HG03565 (cell line): ENCODE measurements around the gene ANKRD6.

ENCODE experiments used
- ATAC-seq: cut with Tn5 transposase; IDR thresholded peaks from one replicate; pipeline ENCODE4 v1.9.1; 2021; ENCODE audit warnings: mild to moderate bottlenecking, moderate library complexity; ENCODE audit not compliant: unreplicated experiment

Gene ANKRD6

DNA sequence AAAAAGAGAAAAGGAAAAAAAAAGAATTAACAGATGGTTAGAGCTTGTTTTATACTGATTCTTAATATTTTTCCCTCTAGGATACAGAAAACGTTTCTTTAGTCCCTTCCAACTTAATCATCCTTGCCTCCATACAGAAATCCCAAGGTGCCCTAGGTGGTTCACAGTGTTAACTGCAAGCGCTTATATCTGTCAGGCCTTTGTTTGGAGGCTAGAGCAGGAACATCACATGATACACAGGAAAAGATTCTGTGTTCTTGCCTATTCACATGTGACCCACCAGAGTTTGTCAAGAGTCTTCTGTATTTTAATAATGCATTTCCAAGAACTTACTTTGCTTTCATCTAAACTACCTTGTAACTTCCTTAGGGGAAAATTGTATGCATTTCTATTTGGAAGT lies 31.3 kb downstream of the ANKRD6 start:
- no peak for ATAC-seq

- ATAC-seq, result no peak
These were observed 34.5 kb downstream of the ANKRD6 start for GRCh38 chr6:89467437-89467836.

DNA sequence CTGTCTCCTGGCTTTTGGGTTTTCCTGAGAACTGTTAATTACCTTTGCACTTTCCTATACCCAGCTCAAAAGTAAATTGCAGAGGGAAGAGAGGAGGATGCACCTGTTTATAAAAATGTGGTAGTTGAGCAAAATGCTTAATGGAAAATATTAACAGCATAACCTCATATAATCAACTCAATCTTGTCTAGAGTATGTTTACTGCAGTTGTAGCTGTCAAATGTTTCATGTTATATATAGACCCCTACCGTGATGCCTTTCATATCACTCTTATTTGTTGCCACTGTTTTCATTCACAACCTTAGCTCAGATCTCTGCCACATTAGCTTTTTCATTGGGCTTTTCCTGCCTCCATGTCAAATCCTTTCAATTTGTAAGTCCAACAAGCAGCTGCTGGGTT lies 36.0 kb downstream of the ANKRD6 start:
- ATAC-seq, result no peak

- ATAC-seq, result no peak
These were observed 38.4 kb downstream of the ANKRD6 start for GRCh38 chr6:89471287-89471867.

DNA sequence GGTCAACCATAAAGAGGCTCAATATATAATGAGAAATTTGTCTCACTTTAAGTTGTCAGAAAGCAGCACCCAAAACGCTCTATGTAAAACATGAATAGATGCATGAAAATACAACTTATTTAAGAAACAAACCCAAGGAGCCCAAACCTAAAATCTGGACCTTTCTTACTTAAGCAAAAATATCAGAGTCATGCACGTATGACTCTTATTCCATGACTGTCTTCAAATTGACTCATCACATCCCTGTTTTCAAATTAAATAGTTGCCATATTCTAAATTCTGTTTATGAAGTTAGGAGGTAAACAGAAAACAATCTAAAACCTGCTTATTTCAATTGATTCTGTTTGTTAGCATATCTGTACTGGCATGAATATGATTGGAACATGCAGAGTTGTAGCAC lies 42.1 kb downstream of the ANKRD6 start:
- ATAC-seq, result no peak

- peak; percentile 64 for ATAC-seq
These were observed 42.7 kb downstream of the ANKRD6 start for GRCh38 chr6:89475634-89476033.

- ATAC-seq, result no peak
These were observed 46.9 kb downstream of the ANKRD6 start for GRCh38 chr6:89479897-89480296.

DNA sequence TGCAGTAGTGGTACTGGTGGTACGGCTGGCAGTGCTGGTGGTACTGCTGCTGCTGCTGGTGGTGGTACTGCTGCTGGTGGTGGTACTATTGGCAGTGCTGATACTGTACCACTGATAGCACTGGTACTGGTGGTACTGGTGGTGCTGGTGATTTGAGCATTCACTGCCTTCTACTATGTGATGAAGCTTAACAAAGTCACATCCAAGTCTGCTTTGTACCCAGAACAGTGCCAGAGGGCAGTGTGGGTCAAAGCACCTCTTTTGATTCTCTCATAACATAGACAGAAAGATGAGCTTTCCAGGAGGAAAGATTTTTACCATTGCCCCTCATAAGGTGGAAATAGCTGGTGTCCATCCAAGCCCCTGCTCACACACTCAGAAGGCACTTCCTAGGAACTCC lies 48.7 kb downstream of the ANKRD6 start:
- ATAC-seq, result no peak

DNA sequence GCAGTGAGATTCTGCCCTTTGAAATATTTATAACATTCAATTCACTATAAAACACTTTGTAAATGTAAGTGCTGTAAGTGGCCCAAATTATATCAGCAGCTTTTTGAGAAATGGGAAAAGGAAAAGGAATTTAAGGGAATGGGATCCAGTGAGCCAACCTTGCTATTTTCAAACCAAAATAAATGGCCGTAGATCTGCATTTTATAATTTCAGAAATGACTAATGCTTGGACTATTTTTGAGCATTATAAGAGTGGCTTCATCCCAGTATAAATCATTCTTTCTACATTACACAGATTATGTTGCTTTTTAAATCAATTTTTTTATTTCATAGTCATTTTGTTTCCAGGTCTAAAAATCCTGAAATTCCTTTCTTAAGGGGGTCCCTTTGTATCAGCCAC lies 49.2 kb downstream of the ANKRD6 start:
- no peak for ATAC-seq

- ATAC-seq, result no peak
These were observed 50.3 kb downstream of the ANKRD6 start for GRCh38 chr6:89483111-89483720.

DNA sequence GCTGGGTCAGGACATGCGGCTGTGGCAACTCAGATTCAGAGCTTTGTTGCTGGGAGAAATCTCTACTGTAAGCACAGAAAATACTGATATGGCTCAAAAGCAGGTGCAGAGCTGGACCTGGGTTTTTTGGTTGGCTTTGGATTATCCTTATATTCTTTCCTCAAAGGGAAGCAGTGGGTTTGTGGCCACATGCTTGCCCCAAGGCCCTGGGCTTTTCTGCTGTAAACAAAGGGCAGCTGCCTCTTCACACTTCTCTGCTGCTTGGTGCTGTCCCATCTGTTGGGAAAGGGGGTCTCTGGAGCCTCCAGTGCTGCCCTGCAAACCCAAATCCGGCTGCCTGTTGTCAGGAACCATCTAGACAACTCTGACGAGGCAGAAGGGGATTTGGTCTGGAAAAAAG lies 52.4 kb downstream of the ANKRD6 start:
- ATAC-seq, result no peak

GRCh38 chr6:89487864-89488263 lies 54.9 kb downstream of the ANKRD6 start:
- no peak for ATAC-seq

DNA sequence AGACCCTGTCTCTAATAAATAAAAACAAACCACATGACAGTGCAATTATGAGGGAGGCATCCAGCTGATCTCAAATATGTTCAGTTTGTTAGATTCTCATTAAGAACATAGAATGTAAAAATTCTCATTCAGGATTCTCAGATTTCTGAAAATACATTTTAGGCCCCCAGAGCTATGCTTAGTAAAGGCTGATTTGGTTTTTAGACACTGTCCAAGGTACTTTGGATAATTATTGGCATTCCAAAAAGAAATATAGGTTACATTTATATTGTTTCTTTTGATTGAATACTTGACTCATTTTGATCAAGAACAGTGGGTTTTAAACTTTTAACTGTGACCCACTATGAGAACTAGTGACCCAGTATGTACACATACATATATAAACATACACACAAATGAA lies 55.5 kb downstream of the ANKRD6 start:
- ATAC-seq, result no peak

- no peak for ATAC-seq
These were observed 56.1 kb downstream of the ANKRD6 start for GRCh38 chr6:89489078-89489477.

DNA sequence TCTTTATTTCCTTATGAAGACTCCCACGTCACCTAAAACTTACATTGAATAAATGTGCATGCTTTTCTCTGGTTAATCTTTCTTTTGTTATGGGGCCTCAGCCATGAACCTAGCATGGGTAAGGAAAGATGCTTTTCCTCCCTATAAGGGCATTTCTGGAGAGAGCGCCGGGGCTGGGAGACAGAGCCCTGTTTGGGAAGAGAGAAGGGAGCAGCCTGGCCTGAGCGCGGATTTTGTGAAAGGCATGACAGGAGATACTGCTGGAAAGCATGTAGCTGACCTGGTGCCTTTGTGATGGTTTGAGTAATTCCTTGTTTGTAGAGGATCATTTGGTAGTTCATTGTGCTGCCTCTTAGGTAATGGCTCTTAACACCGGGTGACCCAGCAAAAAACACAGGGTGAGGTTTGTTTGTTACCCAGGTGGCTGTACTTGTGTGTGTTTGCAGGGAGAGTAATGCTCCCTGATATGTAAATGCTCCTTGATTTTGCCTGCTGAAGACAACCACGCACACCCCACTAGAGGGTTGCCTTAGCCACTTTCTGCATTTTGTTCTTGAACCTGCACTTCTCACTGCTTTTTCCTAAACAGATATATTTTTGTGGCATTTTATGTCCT lies 59.2 kb downstream of the ANKRD6 start:
- ATAC-seq, result no peak

DNA sequence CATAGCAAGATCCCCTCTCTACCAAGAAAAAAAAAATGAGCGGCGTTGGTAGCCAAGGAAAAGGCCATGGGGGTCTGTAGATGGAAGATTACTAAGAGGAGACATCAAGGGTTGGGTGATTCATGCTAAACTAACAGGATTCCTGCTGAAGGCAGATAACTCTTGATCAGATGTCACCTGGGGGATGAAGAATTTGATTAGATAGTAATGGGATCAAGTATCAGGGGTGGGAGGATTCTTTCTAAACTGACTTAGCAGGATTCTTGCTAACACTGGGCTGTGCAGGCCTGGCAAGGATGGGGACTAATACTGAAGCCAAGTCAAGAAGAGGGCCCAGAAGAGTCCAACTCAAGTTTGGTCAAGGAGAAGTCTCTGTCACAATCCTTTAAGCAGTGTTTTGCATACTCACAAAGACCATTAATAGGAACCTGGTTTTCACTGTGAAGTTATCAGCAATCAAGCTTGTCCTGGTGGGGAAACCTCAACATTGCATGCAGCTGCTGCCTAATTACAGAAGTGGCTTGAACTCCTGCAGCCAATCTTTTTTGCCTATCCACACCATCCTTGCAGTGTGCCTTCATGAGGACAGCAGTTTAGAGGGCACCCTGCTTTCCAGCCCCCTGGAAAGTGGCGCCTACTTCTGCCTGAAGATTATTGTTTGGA lies 61.3 kb downstream of the ANKRD6 start:
- ATAC-seq, result peak; percentile 43

DNA sequence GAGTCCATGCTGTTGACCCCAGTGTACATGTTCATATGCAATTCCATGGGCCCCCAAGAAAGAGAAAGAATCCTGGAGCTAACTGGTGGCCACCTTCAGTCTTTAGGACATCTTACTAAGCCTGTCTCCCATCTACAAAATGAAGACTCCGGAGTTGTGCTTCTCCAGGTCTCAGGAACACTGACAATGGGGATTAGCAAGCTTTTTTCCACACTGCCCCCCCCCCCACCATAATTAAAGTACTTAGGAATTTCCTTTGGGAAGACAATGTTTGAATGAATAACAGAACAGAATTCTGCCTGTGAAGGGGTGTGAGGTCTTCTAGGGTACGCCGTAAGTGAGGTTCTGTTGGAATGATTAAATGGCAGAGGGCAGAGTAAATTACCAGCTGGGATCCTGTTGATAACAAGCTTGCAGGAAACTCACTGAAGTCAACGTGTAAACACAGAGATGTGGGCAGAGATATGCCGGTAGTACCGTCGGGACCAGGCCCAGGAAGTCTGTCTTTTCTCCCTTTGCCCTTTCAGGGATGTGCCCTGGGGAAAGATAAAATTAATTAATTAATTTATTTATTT lies 63.1 kb downstream of the ANKRD6 start:
- no peak for ATAC-seq

DNA sequence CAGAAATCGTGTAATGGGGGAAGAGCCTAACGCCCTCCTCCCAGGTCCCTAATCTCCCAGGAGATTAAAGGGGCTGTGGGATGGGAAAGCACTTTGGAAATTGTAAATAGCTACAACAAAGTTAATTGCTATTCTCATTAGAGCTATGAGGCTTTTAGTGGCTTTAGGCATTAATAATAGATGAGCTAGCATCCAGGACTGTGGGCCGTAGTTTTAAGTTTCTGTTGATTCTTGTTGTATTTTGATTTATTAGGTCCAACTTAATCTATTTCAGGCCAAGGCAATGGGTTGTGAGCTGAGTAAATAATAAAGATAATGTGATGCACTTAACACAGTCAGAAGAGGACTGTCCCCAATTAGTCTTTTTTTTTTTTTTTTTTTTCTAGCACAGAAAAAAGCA lies 67.7 kb downstream of the ANKRD6 start:
- no peak for ATAC-seq

DNA sequence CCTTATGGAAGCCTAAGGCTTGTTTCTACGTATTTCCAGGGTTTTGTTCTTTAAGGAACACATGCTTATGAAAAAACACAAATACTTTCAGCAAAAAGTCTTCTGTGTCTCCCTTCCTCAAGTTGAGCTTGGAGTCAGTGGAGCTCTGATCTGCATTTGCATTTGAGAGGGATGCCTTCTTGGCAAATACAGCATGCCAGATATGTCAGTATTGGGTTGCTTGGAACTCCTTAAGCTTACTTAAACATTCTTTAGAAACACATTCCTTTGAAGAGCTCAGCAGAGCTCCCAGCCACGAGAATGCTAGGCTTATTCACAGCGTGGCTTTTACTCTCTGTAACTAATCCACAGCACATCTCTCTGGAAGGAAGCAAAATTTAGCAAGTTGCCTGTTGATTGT lies 68.3 kb downstream of the ANKRD6 start:
- no peak for ATAC-seq

DNA sequence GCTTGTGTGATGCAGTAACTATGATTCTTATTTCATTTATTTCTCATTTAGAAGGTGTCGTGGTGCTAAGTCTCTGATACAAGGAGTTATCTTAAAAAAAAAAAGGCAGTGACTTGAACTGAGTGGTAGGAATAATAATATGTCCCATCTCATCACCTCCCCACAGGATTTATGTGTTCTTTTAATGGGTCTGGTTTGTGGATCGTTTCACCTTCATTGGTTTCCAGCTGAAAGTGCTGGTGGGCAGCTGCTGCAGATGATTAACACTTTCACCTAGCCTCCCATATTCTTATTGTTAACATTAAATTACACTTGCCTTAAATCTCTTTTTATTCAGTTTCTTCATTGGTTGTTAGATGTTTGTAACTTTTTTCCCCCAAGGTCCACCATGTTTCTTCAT lies 68.8 kb downstream of the ANKRD6 start:
- ATAC-seq, result no peak

- no peak for ATAC-seq
These were observed 70.7 kb downstream of the ANKRD6 start for GRCh38 chr6:89503641-89504040.

- ATAC-seq, result no peak
These were observed 72.9 kb downstream of the ANKRD6 start for GRCh38 chr6:89505847-89506246.
